Gastrocnemius medialis (tissue), 4 donors: ENCODE results near the gene ASAP2. TPM values are rescaled to one million over a fixed set of nuclear protein-coding genes. Genes with fewer than 3 reads are reported as not detected.
A peak's percentile ranks its signal among the peaks of the same experiment; 100 is the strongest.
"Not testable (repeated sequence)": the region's sequence is repeated elsewhere in the genome, so short reads cannot be mapped to it uniquely, and the experiment has no call there.

Experiments used
- ATAC-seq, 2 donors: fragments of 150-250 bp; one replicate each; pipeline ENCODE4 v1.9.1; 2016
- DNase-seq, 2 donors: peaks; one replicate each; pipeline ENCODE4 v3.0.0-alpha.2; 2019
- H3K27ac ChIP-seq, 4 donors: fragments of 200-600 bp; sonication (generic); 1 replicate in 1 of 4; 2 replicates in 3 of 4; pipeline ENCODE4 v1.5.1; 2016 to 2018; ENCODE audit warnings: mild to moderate bottlenecking in 2 of 4, moderate library complexity in 1 of 4
- H3K27me3 ChIP-seq, 3 donors: fragments of 200-600 bp; sonication (generic) in 2 of 3; 1 replicate in 1 of 3; 2 replicates in 2 of 3; pipeline versions ENCODE4 v1.5.1 to v1.6.0; 2016 to 2019; ENCODE audit warnings: mild to moderate bottlenecking in 1 of 3, moderate library complexity in 1 of 3
- H3K36me3 ChIP-seq, 2 donors: fragments of 200-600 bp; sonication (generic) in 1 of 2; one replicate each; pipeline ENCODE4 v1.5.1; 2017 to 2018
- H3K4me1 ChIP-seq, 2 donors: fragments of 200-600 bp; sonication (generic) in 1 of 2; one replicate each; pipeline ENCODE4 v1.5.1; 2016 to 2017; ENCODE audit warnings: mild to moderate bottlenecking in 2 of 2
- H3K4me3 ChIP-seq, 4 donors: fragments of 200-600 bp; sonication (generic) in 3 of 4; 1 replicate in 1 of 4; 2 replicates in 3 of 4; pipeline ENCODE4 v1.5.1; 2016 to 2019; ENCODE audit warnings: mild to moderate bottlenecking in 2 of 4
- H3K9me3 ChIP-seq, 3 donors: fragments of 200-600 bp; sonication (generic) in 2 of 3; 1 replicate in 1 of 3; 2 replicates in 2 of 3; pipeline ENCODE4 v1.5.1; 2016 to 2019
- POLR2A ChIP-seq, 2 donors: fragments of 450-650 bp; IDR thresholded peaks; one replicate each; pipeline ENCODE4 v1.6.1; 2017; ENCODE audit warnings: antibody characterized with exemption in 2 of 2, mild to moderate bottlenecking in 2 of 2, moderate library complexity in 2 of 2
- in situ Hi-C, 4 donors: fragments of 200-750 bp; cut with MboI; loops; one replicate each; pipeline versions ENCODE4 v1.15.0 to v1.8.0; 2017; ENCODE audit warnings: low sequenced_read_pairs in 4 of 4
- intact Hi-C: fragments of 100-400 bp; cut with DNase I; formaldehyde crosslinking; loops from one replicate; pipeline ENCODE4 v1.15.1; 2023; ENCODE audit warnings: low total_unique reads
- total RNA-seq, 4 donors: library from RNA; depleted of rRNA; stranded (reverse); fragments of >200 nt; gene quantifications; one replicate each; pipeline versions ENCODE4 v1.1.0 to v1.2.3, GENCODE V29; 2016
- TF ChIP-seq, protein P1 (sequence below), 5 experiments: fragments of 450-650 bp in 3 of 5; fragments of 200-600 bp in 2 of 5; sonication (generic) in 2 of 5; IDR thresholded peaks in 4 of 5; conservative IDR thresholded peaks in 1 of 5; 1 replicate in 4 of 5; 2 replicates in 1 of 5; pipeline ENCODE4 v1.5.1; 2016 to 2019; ENCODE audit warnings: antibody characterized with exemption in 5 of 5, mild to moderate bottlenecking in 3 of 5, moderate library complexity in 3 of 5

The ASAP2 gene
- total RNA-seq, 4 donors from 2014 or later = 1.9 to 4.0 (median 3.4) TPM

DNA sequence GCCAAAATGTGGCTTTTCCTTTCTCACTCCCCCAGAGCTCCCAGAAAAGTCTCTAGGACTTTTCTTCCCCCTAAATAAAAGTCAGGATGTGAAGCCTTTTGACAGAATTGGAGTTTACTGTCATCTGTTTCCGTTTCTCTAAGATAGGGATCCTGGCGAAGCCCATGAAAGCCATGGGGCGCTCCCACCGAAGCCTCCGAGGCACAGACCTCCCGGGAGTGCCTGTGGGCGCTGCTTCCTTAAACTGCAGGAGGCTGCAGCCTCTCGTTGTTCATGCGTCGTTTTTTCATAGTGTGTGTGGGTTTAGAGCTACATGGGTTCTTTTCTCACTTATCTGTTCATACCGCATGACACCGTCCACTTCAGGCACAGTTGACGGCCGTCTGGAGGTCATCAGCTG is 56.8 kb downstream of the ASAP2 start:
- DNase-seq = no peak
- Histone ChIP-seq H3K27me3 (no peaks in the 10 kb centered on the region), H3K4me3 (peak overlapping the region in 1 of 4 donors; percentile 13), H3K9me3 (no peaks in the 10 kb centered on the region), H3K36me3 (no peaks in the 10 kb centered on the region), H3K27ac (peak overlapping the region; percentile 71 to 83 (median 75)), H3K4me1 (peaks cover 29 to 48% of the 10 kb centered on the region in 2 donors)
- ATAC-seq = no peak
- in situ Hi-C loops = no loop called here
- TF ChIP-seq POLR2A (IDR thresholded peaks at IDR 0.05) = no peak
- TF ChIP-seq, protein P1, sequence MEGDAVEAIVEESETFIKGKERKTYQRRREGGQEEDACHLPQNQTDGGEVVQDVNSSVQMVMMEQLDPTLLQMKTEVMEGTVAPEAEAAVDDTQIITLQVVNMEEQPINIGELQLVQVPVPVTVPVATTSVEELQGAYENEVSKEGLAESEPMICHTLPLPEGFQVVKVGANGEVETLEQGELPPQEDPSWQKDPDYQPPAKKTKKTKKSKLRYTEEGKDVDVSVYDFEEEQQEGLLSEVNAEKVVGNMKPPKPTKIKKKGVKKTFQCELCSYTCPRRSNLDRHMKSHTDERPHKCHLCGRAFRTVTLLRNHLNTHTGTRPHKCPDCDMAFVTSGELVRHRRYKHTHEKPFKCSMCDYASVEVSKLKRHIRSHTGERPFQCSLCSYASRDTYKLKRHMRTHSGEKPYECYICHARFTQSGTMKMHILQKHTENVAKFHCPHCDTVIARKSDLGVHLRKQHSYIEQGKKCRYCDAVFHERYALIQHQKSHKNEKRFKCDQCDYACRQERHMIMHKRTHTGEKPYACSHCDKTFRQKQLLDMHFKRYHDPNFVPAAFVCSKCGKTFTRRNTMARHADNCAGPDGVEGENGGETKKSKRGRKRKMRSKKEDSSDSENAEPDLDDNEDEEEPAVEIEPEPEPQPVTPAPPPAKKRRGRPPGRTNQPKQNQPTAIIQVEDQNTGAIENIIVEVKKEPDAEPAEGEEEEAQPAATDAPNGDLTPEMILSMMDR (IDR thresholded peaks at IDR 0.05 in 4 of 5, conservative IDR thresholded peaks at IDR 0.05 in 1 of 5) = no peak
- intact Hi-C loops = no loop called here

DNA sequence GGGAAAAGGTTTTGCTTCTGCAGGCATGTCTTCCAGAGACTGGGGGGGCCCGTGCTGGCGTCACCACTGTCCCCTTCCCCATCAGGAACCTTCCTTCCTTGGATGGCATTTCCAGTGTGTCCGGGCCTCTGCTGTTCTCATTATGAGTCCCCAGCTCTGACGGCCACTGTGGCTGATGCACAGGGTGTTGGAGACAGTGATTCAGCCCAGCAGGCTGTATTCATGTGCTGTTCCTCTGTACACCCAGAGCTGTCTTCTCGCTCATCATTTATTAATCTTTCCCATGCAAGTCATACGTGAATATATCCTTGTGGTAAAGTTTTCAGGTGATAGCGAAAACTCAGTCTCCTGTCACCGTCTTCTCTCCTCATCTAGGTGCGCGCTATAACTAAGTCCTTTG is 57.7 kb downstream of the ASAP2 start:
- H3K9me3 ChIP-seq = no peaks in the 10 kb centered on the region
- in situ Hi-C loops = no loop called here
- H3K36me3 ChIP-seq = no peaks in the 10 kb centered on the region
- H3K27me3 ChIP-seq = no peaks in the 10 kb centered on the region
- no peak overlapping the region for H3K4me3 ChIP-seq
- ATAC-seq (no peak), DNase-seq (no peak)
- peaks cover 27 to 45% of the 10 kb centered on the region in 2 donors for H3K4me1 ChIP-seq
- peak overlapping the region in 2 of 4 donors; percentile 71 to 76 for H3K27ac ChIP-seq
- TF ChIP-seq, protein P1 (IDR thresholded peaks at IDR 0.05 in 4 of 5, conservative IDR thresholded peaks at IDR 0.05 in 1 of 5) = no peak
- intact Hi-C loops = no loop called here

DNA sequence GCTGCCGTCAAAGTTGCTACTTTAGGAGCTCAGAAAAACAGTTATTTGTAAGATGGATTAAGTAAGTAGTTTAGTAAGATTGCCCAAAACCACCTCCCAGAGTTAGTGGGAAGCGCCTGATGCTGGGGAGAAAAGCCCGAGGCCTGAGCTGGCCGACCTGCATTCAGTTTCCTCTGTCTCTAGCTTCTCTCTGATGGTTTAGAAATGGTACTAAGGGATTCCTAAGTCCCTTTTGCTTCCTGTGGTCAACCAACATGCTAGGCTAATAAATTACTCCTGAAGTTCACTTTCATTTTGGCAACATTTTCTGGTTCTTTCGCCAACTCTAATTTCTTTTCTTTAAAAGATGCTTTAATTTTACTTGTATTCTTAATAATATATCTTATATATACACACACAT is 60.1 kb downstream of the ASAP2 start:
- Histone ChIP-seq H3K27ac (peak overlapping the region in 1 of 4 donors; percentile 33), H3K27me3 (no peaks in the 10 kb centered on the region), H3K36me3 (no peaks in the 10 kb centered on the region), H3K9me3 (no peaks in the 10 kb centered on the region), H3K4me3 (no peak overlapping the region), H3K4me1 (peaks cover 16 to 28% of the 10 kb centered on the region in 2 donors)
- no peak for ATAC-seq
- DNase-seq = no peak
- TF ChIP-seq, protein P1 (IDR thresholded peaks at IDR 0.05 in 4 of 5, conservative IDR thresholded peaks at IDR 0.05 in 1 of 5) = no peak
- no peak for TF ChIP-seq POLR2A (IDR thresholded peaks at IDR 0.05)
- intact Hi-C loops (no loop called here), in situ Hi-C loops (no loop called here)

DNA sequence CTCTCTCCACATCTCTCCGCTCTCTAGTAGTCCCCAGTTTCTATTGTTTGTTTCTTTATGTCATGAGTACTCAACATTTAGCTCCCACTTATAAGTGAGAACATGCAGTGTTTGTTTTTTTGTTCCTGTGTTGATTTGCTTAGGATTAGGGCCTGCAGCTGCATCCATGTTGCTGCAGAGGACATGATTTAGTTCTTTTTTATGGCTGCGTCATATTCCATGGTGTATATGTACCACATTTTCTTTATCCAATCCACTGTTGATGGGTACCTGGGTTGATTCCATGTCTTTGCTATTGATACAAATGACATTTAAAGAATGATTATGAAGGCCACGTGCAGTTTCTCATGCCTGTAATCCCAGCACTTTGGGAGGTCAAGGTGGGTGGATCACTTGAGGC is 60.7 kb downstream of the ASAP2 start:
- H3K27ac ChIP-seq, H3K27me3 ChIP-seq, ATAC-seq, intact Hi-C loops, H3K36me3 ChIP-seq, in situ Hi-C loops, H3K4me3 ChIP-seq, H3K9me3 ChIP-seq, DNase-seq: not testable (repeated sequence)
- H3K4me1 ChIP-seq = peaks cover 16 to 24% of the 10 kb centered on the region in 2 donors

DNA sequence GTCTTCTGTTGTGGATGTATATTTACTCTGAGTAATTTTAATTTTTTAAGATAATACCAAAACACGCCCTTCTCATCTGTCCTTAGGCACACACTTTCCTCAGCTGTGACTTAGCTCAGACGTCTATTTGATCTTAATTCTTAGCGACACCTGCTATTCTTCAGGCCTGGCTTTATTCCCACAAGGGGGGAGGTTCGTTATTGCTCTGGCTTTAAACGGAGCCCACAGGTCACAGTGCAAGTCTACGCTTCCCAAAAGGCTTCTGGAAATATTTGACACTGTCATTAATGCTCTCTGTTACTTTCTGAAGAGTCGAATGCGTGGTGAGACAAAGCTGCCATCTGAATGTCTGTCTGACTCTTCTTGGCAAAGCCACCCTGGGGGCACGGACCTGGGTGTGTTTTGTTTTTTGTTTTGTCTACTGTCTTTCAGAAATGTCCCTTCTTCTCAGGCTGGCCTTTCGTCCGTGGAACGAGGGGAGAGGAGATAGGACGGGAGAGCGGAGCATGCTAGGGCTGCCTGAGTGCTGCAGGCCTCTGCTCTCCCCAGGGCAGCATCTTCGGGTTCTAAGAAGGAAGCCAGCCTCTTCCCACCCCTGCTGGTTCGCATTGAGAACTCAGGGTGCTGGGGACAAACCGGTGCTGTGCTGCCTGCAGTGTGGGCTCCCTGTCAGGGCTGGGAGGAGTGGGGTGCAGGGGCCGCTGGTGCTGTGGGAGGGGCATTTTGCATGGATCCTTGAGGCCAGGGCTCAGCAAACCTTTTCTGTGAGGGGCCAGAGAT is 61.9 kb downstream of the ASAP2 start:
- intact Hi-C loops (no loop called here), in situ Hi-C loops (no loop called here)
- peaks cover 7 to 14% of the 10 kb centered on the region in 2 donors for H3K4me1 ChIP-seq
- no peak for TF ChIP-seq POLR2A (IDR thresholded peaks at IDR 0.05)
- TF ChIP-seq, protein P1 (IDR thresholded peaks at IDR 0.05 in 4 of 5, conservative IDR thresholded peaks at IDR 0.05 in 1 of 5) = no peak
- H3K4me3 ChIP-seq = no peak overlapping the region
- no peaks in the 10 kb centered on the region for H3K27me3 ChIP-seq
- no peaks in the 10 kb centered on the region for H3K36me3 ChIP-seq
- peak overlapping the region in 2 of 4 donors; percentile 21 to 22 for H3K27ac ChIP-seq
- DNase-seq = no peak
- H3K9me3 ChIP-seq = no peaks in the 10 kb centered on the region
- no peak for ATAC-seq
